DND-41 (cell line): ENCODE results near the gene NUBPL.

Experiments
- ATAC-seq: fragments of 200-7000 bp; cut with Tn5 transposase; 3 replicates; pipeline ENCODE4 v1.9.1; 2021; ENCODE audit warnings: low read depth; ENCODE audit not compliant: insufficient read depth
- DNase-seq: peaks from one replicate; pipeline ENCODE4 v3.0.0-alpha.2; 2020
- H2AFZ ChIP-seq: 2 replicates; pipeline ENCODE4 v1.6.0; 2012; ENCODE audit warnings: low read depth, low read length
- H3K27ac ChIP-seq: 2 replicates; pipeline ENCODE4 v1.5.1; 2012; ENCODE audit warnings: low read length, inconsistent platforms
- H3K27me3 ChIP-seq: fragments of 200-600 bp; sonication (generic); 2 replicates; pipeline ENCODE4 v1.6.0; 2012; ENCODE audit warnings: low read length, mild to moderate bottlenecking, inconsistent platforms; ENCODE audit not compliant: insufficient read depth, poor library complexity
- H3K36me3 ChIP-seq: 2 replicates; pipeline ENCODE4 v1.5.1; 2012; ENCODE audit warnings: low read length, inconsistent platforms; ENCODE audit not compliant: insufficient read depth
- H3K4me1 ChIP-seq: 2 replicates; pipeline ENCODE4 v1.5.1; 2012; ENCODE audit warnings: mild to moderate bottlenecking, low read length; ENCODE audit not compliant: insufficient read depth
- H3K4me2 ChIP-seq: 2 replicates; pipeline ENCODE4 v1.6.0; 2012; ENCODE audit warnings: mild to moderate bottlenecking, moderate library complexity, low read length, inconsistent platforms; ENCODE audit not compliant: insufficient read depth
- H3K4me3 ChIP-seq, 2 experiments: fragments of 200-600 bp in 1 of 2; shearing (Covaris generic) in 1 of 2; 2 replicates each; pipeline ENCODE4 v1.5.1; 2012 to 2016; ENCODE audit warnings: inconsistent platforms in 2 of 2, low read length in 2 of 2, mild to moderate bottlenecking in 2 of 2, low read depth in 1 of 2, moderate library complexity in 1 of 2
- H3K79me2 ChIP-seq: 2 replicates; pipeline ENCODE4 v1.6.0; 2012; ENCODE audit warnings: low read length, inconsistent platforms; ENCODE audit not compliant: insufficient read depth
- H3K9ac ChIP-seq: 2 replicates; pipeline ENCODE4 v1.6.0; 2012; ENCODE audit warnings: low read depth, mild to moderate bottlenecking, inconsistent platforms, low read length, moderate library complexity
- H3K9me3 ChIP-seq: 2 replicates; pipeline ENCODE4 v1.5.1; 2012; ENCODE audit warnings: low read length, moderate library complexity, mild to moderate bottlenecking, inconsistent platforms; ENCODE audit not compliant: insufficient read depth, severe bottlenecking
- H4K20me1 ChIP-seq: 2 replicates; pipeline ENCODE4 v1.6.0; 2012; ENCODE audit warnings: low read length; ENCODE audit not compliant: insufficient read depth
- CTCF ChIP-seq: IDR thresholded peaks from 2 replicates; pipeline ENCODE4 v1.5.1; 2012; ENCODE audit warnings: borderline replicate concordance, low read length, moderate library complexity, mild to moderate bottlenecking; ENCODE audit not compliant: poor library complexity, severe bottlenecking; ENCODE audit errors: extremely low read depth
- EZH2 ChIP-seq: IDR thresholded peaks from 3 replicates; pipeline ENCODE4 v1.6.1; 2012; ENCODE audit warnings: borderline replicate concordance, low read depth, mild to moderate bottlenecking, moderate library complexity, low read length, inconsistent platforms; ENCODE audit not compliant: severe bottlenecking

The NUBPL gene

GRCh38 chr14:31576949-31577348 lies 15.7 kb downstream of the NUBPL start:
- no peaks in the 10 kb centered on the region for H3K79me2 ChIP-seq

GRCh38 chr14:31578266-31578665 lies 17.1 kb downstream of the NUBPL start:
- TF ChIP-seq CTCF: no peak
- DNase-seq (no peak), ATAC-seq (no peak)
- Histone ChIP-seq H3K36me3 (no peaks in the 10 kb centered on the region), H3K4me2 (no peak overlapping the region), H3K27me3 (no peaks in the 10 kb centered on the region), H3K9ac (no peak overlapping the region), H2AFZ (no peak overlapping the region), H3K9me3 (no peaks in the 10 kb centered on the region), H3K79me2 (no peaks in the 10 kb centered on the region), H3K4me3 (no peak overlapping the region), H4K20me1 (no peaks in the 10 kb centered on the region), H3K4me1 (no peaks in the 10 kb centered on the region), H3K27ac (no peak overlapping the region)

More at GRCh38 chr14:31576949-31577348, 15.7 kb downstream of the NUBPL start:
- Histone ChIP-seq H4K20me1 (no peaks in the 10 kb centered on the region), H3K4me2 (no peak overlapping the region), H3K9ac (no peak overlapping the region), H3K36me3 (no peaks in the 10 kb centered on the region), H3K9me3 (no peaks in the 10 kb centered on the region), H2AFZ (no peak overlapping the region), H3K4me1 (no peaks in the 10 kb centered on the region), H3K27me3 (no peaks in the 10 kb centered on the region), H3K27ac (no peak overlapping the region), H3K4me3 (no peak overlapping the region)
- no peak for TF ChIP-seq CTCF
- TF ChIP-seq EZH2: no peak
- DNase-seq (no peak), ATAC-seq (no peak)

GRCh38 chr14:31578792-31579501 lies 17.7 kb downstream of the NUBPL start:
- ATAC-seq: no peak
- Histone ChIP-seq H3K9me3 (no peaks in the 10 kb centered on the region), H4K20me1 (no peaks in the 10 kb centered on the region), H3K36me3 (no peaks in the 10 kb centered on the region), H3K4me2 (no peak overlapping the region), H3K79me2 (no peaks in the 10 kb centered on the region), H3K9ac (no peak overlapping the region), H2AFZ (no peak overlapping the region), H3K4me3 (no peak overlapping the region), H3K27me3 (no peaks in the 10 kb centered on the region), H3K4me1 (no peaks in the 10 kb centered on the region), H3K27ac (no peak overlapping the region)
- no peak for DNase-seq
- TF ChIP-seq EZH2: no peak
- TF ChIP-seq CTCF: no peak

- H3K27ac ChIP-seq: no peak overlapping the region
- H2AFZ ChIP-seq: no peak overlapping the region
- DNase-seq (no peak), ATAC-seq (no peak)
- no peaks in the 10 kb centered on the region for H3K9me3 ChIP-seq
- H3K4me1 ChIP-seq: no peaks in the 10 kb centered on the region
- TF ChIP-seq CTCF (no peak), EZH2 (no peak)
- no peak overlapping the region for H3K9ac ChIP-seq
- no peaks in the 10 kb centered on the region for H3K27me3 ChIP-seq
- no peaks in the 10 kb centered on the region for H3K79me2 ChIP-seq
- H3K36me3 ChIP-seq: no peaks in the 10 kb centered on the region
- no peak overlapping the region for H3K4me2 ChIP-seq
- no peak overlapping the region for H3K4me3 ChIP-seq
- H4K20me1 ChIP-seq: no peaks in the 10 kb centered on the region
Observed at GRCh38 chr14:31580234-31580633, 19.0 kb downstream of the NUBPL start.
